ENCODE measurements around the gene TCEAL2.
"Not testable (repeated sequence)": the region's sequence is repeated elsewhere in the genome, so short reads cannot be mapped to it uniquely, and the experiment has no call there.

The TCEAL2 gene

DNA sequence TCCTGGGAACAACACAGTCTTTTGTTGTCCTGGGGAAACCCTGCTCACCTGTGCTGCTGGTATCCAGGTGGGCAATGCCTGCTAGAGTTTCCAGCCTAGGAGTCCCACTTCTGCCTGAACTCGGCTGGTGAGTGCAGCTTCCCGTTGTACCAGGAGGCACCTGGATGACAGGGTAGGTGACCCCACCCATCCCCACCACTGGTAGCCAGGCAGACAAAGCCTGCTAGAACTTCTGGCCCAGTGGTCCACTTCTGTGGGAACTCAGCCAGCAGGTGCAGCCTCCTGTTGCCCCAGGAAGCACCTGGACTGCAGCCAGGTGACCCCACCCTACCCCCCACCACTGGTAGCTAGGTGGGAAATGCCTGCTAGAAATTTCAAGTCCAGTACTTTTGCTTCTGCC, 9.7 kb upstream of the TCEAL2 start:
- Histone ChIP-seq H3K9me2 (replicated peaks; ENCODE audit: insufficient read depth, low read length) (no peaks in the 10 kb centered on the region), H3K9me3 (ENCODE audit: insufficient read depth, low read length) (no peaks in the 10 kb centered on the region), H2AFZ (ENCODE audit: low read depth, low read length, severe bottlenecking) (no peak overlapping the region), H3K9ac (ENCODE audit: low read length) (no peak overlapping the region), H3K4me2 (ENCODE audit: low read depth, low read length, poor library complexity, severe bottlenecking) (no peak overlapping the region), H3F3A (ENCODE audit: insufficient read depth) (no peaks in the 10 kb centered on the region), H3K36me3 (ENCODE audit: low read length) (no peaks in the 10 kb centered on the region), H3K79me2 (ENCODE audit: insufficient read depth, low read length) (no peaks in the 10 kb centered on the region), H3K27ac (ENCODE audit: low read depth, low read length) (no peak overlapping the region), H3K4me3 (ENCODE audit: insufficient read depth, low read length, poor library complexity, severe bottlenecking) (no peak overlapping the region), H4K20me1 (ENCODE audit: low read depth, low read length) (no peaks in the 10 kb centered on the region), H3K27me3 (ENCODE audit: low read length) (no peaks in the 10 kb centered on the region)
- no peak for TF ChIP-seq EZH2phosphoT487 (conservative IDR thresholded peaks at IDR 0.05; ENCODE audit: low read length)
- TF ChIP-seq, protein P1, sequence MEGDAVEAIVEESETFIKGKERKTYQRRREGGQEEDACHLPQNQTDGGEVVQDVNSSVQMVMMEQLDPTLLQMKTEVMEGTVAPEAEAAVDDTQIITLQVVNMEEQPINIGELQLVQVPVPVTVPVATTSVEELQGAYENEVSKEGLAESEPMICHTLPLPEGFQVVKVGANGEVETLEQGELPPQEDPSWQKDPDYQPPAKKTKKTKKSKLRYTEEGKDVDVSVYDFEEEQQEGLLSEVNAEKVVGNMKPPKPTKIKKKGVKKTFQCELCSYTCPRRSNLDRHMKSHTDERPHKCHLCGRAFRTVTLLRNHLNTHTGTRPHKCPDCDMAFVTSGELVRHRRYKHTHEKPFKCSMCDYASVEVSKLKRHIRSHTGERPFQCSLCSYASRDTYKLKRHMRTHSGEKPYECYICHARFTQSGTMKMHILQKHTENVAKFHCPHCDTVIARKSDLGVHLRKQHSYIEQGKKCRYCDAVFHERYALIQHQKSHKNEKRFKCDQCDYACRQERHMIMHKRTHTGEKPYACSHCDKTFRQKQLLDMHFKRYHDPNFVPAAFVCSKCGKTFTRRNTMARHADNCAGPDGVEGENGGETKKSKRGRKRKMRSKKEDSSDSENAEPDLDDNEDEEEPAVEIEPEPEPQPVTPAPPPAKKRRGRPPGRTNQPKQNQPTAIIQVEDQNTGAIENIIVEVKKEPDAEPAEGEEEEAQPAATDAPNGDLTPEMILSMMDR (IDR thresholded peaks at IDR 0.05; ENCODE audit: insufficient read depth, low read length, poor library complexity, severe bottlenecking) = no peak

DNA sequence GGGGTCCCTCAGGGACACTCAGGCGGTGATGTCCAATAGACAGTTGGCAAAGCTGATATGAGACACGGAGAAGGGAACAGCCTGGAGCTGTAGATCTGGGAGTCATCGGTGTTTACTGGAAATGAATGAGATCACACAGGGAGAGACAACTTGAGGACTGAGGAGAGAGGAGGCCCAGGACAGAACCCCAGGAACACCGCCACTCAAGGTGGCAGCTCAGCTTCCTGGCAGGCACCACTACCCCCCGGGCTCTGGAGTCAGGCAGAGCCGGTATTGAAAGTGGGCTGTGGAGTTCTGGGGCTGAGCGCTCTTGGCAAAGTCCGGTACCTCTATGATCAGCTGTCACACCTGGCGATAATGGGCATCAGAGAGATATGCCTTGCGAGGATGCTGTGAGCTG, 465 bp upstream of the TCEAL2 start:
- H3K4me2 ChIP-seq (ENCODE audit: low read depth, low read length, poor library complexity, severe bottlenecking); H3K9me3 ChIP-seq (ENCODE audit: insufficient read depth, low read length); H3K79me2 ChIP-seq (ENCODE audit: insufficient read depth, low read length); H3K9me2 ChIP-seq (replicated peaks; ENCODE audit: insufficient read depth, low read length); H3K27me3 ChIP-seq (ENCODE audit: low read length); H3K4me3 ChIP-seq (ENCODE audit: insufficient read depth, low read length, poor library complexity, severe bottlenecking); H4K20me1 ChIP-seq (ENCODE audit: low read depth, low read length); H2AFZ ChIP-seq (ENCODE audit: low read depth, low read length, severe bottlenecking); H3K36me3 ChIP-seq (ENCODE audit: low read length); H3K27ac ChIP-seq (ENCODE audit: low read depth, low read length); H3F3A ChIP-seq (ENCODE audit: insufficient read depth); H3K9ac ChIP-seq (ENCODE audit: low read length): not testable (repeated sequence)

DNA sequence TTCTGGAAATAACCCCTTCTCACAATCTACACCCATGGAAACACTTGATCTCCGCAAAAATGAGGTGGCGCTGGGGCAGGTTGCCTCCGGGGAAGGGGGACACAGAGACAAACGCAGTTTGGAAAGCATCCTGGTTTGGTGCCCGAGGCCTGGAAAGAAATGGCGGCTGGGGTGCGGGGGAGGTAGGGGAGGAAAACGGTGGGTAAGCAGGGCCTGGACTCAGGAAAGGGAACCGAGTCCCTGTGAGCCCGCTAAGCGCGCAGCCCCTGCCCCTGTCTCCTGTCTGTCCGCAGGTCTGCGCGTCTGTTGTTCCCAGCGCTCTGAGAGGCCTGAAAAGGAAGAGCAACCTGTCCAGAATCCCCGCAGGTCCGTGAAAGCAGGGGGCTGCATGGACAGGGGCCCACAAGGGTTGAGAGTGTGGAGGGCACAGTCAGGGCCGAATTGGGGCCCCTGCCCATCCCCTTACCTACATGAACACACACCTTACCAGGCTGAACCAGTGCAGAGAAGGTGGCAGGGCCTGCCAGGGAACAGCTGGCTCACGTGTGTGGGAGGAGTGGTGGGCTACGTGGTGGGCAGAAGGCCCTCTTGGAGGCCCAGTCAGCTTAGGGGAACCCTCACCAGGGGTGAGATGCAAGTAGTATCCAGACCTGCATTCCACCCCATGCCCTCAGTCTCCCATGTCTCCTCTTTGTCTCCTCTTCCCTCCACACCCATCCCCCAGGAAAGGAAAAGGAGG, 770 bp downstream of the TCEAL2 start:
- H3F3A ChIP-seq (ENCODE audit: insufficient read depth); H3K4me3 ChIP-seq (ENCODE audit: insufficient read depth, low read length, poor library complexity, severe bottlenecking); H3K9me3 ChIP-seq (ENCODE audit: insufficient read depth, low read length); H4K20me1 ChIP-seq (ENCODE audit: low read depth, low read length); H2AFZ ChIP-seq (ENCODE audit: low read depth, low read length, severe bottlenecking); H3K27ac ChIP-seq (ENCODE audit: low read depth, low read length); H3K4me2 ChIP-seq (ENCODE audit: low read depth, low read length, poor library complexity, severe bottlenecking); H3K9me2 ChIP-seq (replicated peaks; ENCODE audit: insufficient read depth, low read length); H3K9ac ChIP-seq (ENCODE audit: low read length); H3K36me3 ChIP-seq (ENCODE audit: low read length); H3K79me2 ChIP-seq (ENCODE audit: insufficient read depth, low read length); H3K27me3 ChIP-seq (ENCODE audit: low read length): not testable (repeated sequence)

DNA sequence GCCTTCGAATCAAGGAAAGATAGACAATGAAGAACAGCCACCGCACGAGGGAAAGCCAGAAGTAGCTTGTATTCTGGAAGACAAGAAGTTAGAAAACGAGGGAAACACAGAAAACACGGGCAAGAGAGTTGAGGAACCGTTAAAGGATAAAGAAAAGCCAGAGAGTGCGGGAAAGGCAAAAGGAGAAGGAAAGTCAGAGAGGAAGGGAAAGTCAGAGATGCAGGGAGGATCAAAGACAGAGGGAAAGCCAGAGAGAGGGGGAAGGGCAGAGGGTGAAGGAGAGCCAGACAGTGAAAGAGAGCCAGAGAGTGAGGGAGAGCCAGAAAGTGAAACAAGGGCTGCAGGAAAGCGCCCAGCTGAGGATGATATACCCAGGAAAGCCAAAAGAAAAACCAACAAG, 1.4 kb downstream of the TCEAL2 start:
- Histone ChIP-seq H2AFZ (ENCODE audit: low read depth, low read length, severe bottlenecking) (no peak overlapping the region), H3K36me3 (ENCODE audit: low read length) (no peaks in the 10 kb centered on the region), H3K79me2 (ENCODE audit: insufficient read depth, low read length) (no peaks in the 10 kb centered on the region), H3K9me2 (replicated peaks; ENCODE audit: insufficient read depth, low read length) (no peaks in the 10 kb centered on the region), H3K4me2 (ENCODE audit: low read depth, low read length, poor library complexity, severe bottlenecking) (no peak overlapping the region), H3K9ac (ENCODE audit: low read length) (no peak overlapping the region), H3K4me3 (ENCODE audit: insufficient read depth, low read length, poor library complexity, severe bottlenecking) (no peak overlapping the region), H4K20me1 (ENCODE audit: low read depth, low read length) (no peaks in the 10 kb centered on the region), H3K27me3 (ENCODE audit: low read length) (no peaks in the 10 kb centered on the region), H3K27ac (ENCODE audit: low read depth, low read length) (no peak overlapping the region), H3F3A (ENCODE audit: insufficient read depth) (no peaks in the 10 kb centered on the region), H3K9me3 (ENCODE audit: insufficient read depth, low read length) (no peaks in the 10 kb centered on the region)
- TF ChIP-seq, protein P1 (IDR thresholded peaks at IDR 0.05; ENCODE audit: insufficient read depth, low read length, poor library complexity, severe bottlenecking) = no peak
- TF ChIP-seq EZH2phosphoT487 (conservative IDR thresholded peaks at IDR 0.05; ENCODE audit: low read length) = no peak

Measured in SU-DHL-6 (cell line).